GM10266 (cell line): Measurements from ENCODE around the gene MYO18A.

Experiments
- DNase-seq: peaks from one replicate; pipeline ENCODE4 v3.0.0; 2012; ENCODE audit errors: extremely low spot score
- CTCF ChIP-seq: IDR thresholded peaks from 2 replicates; pipeline ENCODE4 v1.5.1; 2012; ENCODE audit warnings: mild to moderate bottlenecking, low read depth; ENCODE audit not compliant: control insufficient read depth, insufficient read depth; ENCODE audit errors: missing control alignments

Gene MYO18A

GRCh38 chr17:29112771-29113295, 67.4 kb downstream of the MYO18A start:
- no peak for TF ChIP-seq CTCF
- DNase-seq: no peak

DNA sequence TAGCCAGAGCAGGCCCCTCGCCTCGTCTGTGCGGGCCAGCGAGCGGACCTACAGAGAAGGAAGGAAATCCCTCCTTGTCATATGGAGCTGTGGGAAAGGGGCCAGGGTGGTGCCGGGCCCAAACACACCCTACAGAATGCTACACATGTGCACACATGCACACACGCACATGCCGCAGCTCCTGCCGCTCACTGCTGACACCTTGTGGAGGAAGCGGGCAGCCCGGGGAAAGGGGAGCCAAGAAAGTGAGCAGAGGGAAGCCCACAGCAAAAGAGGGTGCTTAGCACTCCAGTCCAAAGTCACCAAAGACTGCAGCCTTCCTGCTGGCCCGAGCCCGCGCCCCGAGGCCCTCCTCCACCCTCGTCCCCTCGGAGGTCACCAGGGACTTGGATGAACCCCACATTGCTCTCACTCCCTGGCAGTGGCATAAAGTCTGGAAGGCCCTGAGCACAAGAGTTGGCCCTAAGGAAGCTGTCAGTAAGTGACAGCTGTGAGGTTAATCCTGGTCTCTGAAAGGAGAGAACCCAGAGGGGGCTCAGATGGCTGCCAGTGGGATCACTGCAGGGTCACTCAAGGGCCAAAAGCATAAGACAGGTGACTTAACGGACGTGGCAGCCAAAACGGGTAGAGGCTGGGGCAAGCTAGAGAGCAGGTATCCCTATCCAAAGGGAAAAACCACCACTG, 68.2 kb downstream of the MYO18A start:
- peak; percentile 90 for TF ChIP-seq CTCF
- peak; percentile 81 for DNase-seq

DNA sequence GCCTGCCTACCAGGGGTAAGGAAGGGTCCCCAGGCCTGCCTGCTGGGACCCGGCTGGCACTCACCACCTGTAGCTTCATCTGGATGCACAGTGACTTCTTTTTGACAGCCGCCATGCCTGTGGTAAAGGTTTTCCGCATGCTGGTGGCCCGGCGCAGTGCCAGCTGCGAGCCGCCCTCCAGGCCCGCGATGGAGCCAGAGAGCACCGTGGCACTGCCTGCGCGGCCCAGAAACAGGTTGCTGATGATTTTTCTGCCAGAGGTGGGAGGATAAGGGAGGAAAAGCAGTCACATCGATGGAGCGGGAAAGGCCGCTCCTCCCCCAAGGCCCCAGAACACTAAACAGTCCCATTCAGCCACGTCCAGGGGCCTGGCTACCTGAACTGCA, 69.8 kb downstream of the MYO18A start:
- no peak for TF ChIP-seq CTCF
- no peak for DNase-seq

GRCh38 chr17:29109477-29110371, 70.5 kb downstream of the MYO18A start:
- no peak for DNase-seq
- no peak for TF ChIP-seq CTCF

- no peak for TF ChIP-seq CTCF
- DNase-seq: no peak
Observed at GRCh38 chr17:29108823-29109476, 71.2 kb downstream of the MYO18A start.

DNA sequence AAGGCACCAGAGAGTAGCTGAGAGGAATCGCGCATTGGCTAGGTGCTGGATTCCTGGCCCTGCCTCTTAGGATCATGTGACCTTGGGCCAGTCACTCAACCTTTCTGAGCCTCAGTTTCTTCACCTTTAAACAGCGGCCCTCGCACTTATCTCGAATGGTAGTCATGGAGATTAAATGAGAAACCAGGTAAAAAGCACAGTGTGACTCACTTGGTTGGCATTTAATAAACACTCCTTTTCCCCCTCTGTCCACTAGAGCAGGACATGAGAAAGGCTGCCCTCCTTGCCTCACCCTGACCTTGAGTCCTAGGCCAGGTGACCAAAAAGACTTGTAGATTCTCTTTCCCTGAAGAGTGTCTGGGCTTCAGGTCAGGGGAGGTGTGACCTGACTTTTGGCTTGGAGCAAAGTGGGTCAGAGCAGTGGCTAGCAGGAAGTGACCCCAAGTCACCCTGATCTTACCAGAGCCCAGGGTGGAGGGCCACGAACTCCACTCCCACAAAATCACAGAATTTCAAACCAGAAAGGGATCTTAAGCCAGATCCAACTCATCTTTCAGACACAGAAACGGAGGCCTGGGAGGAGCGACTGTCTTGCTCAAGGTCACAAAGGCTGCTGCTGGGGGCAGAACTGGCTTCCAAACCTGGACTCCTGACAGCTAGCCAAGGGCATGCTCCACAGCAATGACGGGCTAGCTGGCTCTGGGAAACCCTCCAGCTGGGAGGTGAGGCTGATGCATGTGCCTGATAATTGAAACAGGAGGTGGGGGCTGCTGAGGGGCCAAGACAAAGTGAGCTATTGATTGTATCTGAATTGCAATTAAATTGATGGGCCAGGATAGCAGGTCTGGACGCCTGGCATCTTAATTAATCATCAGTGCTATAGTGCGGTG, 72.0 kb downstream of the MYO18A start:
- no peak for DNase-seq
- no peak for TF ChIP-seq CTCF
